HepG2 (cell line): Measurements from ENCODE around the gene CD46. TPM values are rescaled to one million over a fixed set of nuclear protein-coding genes. Genes with fewer than 3 reads are reported as not detected.

Experiments
- BCL3 ChIP-seq: sonication (generic); formaldehyde crosslinking; IDR thresholded peaks from 2 replicates; pipeline ENCODE4 v1.5.1; 2020; ENCODE audit warnings: mild to moderate bottlenecking, missing genetic modification reagents, moderate library complexity
- CBX1 ChIP-seq: IDR thresholded peaks from one replicate; pipeline ENCODE4 v1.6.1; 2016; ENCODE audit warnings: antibody characterized with exemption, low read depth
- FOXC1 ChIP-seq: sonication (generic); formaldehyde crosslinking; IDR thresholded peaks from 2 replicates; pipeline ENCODE4 v1.8.0; 2022; ENCODE audit warnings: mild to moderate bottlenecking, missing genetic modification reagents, borderline replicate concordance
- FOXK1 ChIP-seq: sonication (generic); formaldehyde crosslinking; IDR thresholded peaks from 2 replicates; pipeline ENCODE4 v1.4.0; 2020; ENCODE audit warnings: low read depth, missing genetic modification reagents, borderline replicate concordance
- GPBP1L1 ChIP-seq: sonication (generic); formaldehyde crosslinking; IDR thresholded peaks from 2 replicates; pipeline ENCODE4 v1.5.0; 2020; ENCODE audit warnings: mild to moderate bottlenecking, missing genetic modification reagents
- HNF4G ChIP-seq, 2 experiments: sonication (generic) in 1 of 2; formaldehyde crosslinking in 1 of 2; IDR thresholded peaks; 2 replicates each; pipeline versions ENCODE4 v1.4.0 to v1.6.1; 2011 to 2020; ENCODE audit warnings: borderline replicate concordance in 2 of 2, low read depth in 2 of 2, mild to moderate bottlenecking in 2 of 2, low read length in 1 of 2, missing genetic modification reagents in 1 of 2, moderate library complexity in 1 of 2
- ISL2 ChIP-seq: sonication (generic); formaldehyde crosslinking; IDR thresholded peaks from 2 replicates; pipeline ENCODE4 v1.5.0; 2020; ENCODE audit warnings: missing genetic modification reagents
- JUND ChIP-seq: sonication (generic); formaldehyde crosslinking; IDR thresholded peaks from 2 replicates; pipeline ENCODE4 v1.8.0; 2022; ENCODE audit warnings: mild to moderate bottlenecking, missing genetic modification reagents
- PCBP1 ChIP-seq: fragments of 200-400 bp; formaldehyde crosslinking; IDR thresholded peaks from 2 replicates; pipeline ENCODE4 v1.6.1; 2017; ENCODE audit warnings: mild to moderate bottlenecking, low read depth, low read length, borderline replicate concordance
- PRPF4 ChIP-seq: fragments of 200-400 bp; formaldehyde crosslinking; IDR thresholded peaks from 2 replicates; pipeline ENCODE4 v1.6.1; 2016; ENCODE audit warnings: low read length, low read depth; ENCODE audit not compliant: poor library complexity, severe bottlenecking
- SCMH1 ChIP-seq: sonication (generic); formaldehyde crosslinking; IDR thresholded peaks from 2 replicates; pipeline ENCODE4 v1.9.0; 2021; ENCODE audit warnings: missing genetic modification reagents, mild to moderate bottlenecking, borderline replicate concordance
- SOX6 ChIP-seq, 2 experiments: fragments of 450-650 bp in 1 of 2; sonication (generic) in 1 of 2; formaldehyde crosslinking in 1 of 2; IDR thresholded peaks; 2 replicates each; pipeline versions ENCODE4 v1.4.0 to v1.6.1; 2017 to 2020; ENCODE audit warnings: antibody characterized with exemption in 1 of 2, mild to moderate bottlenecking in 1 of 2, missing genetic modification reagents in 1 of 2
- ZBTB1 ChIP-seq: sonication (generic); formaldehyde crosslinking; IDR thresholded peaks from 2 replicates; pipeline ENCODE4 v1.4.0; 2020; ENCODE audit warnings: missing genetic modification reagents, borderline replicate concordance
- ZFX ChIP-seq: sonication (generic); formaldehyde crosslinking; IDR thresholded peaks from 2 replicates; pipeline ENCODE4 v1.4.0; 2020; ENCODE audit warnings: mild to moderate bottlenecking, low read depth, missing genetic modification reagents, moderate library complexity
- ZMYM2 ChIP-seq: sonication (generic); formaldehyde crosslinking; IDR thresholded peaks from 2 replicates; pipeline ENCODE4 v1.8.0; 2022; ENCODE audit warnings: mild to moderate bottlenecking, missing genetic modification reagents
- ZNF260 ChIP-seq: sonication (generic); formaldehyde crosslinking; IDR thresholded peaks from 2 replicates; pipeline ENCODE4 v1.4.0; 2020; ENCODE audit warnings: missing genetic modification reagents, low read depth, mild to moderate bottlenecking, borderline replicate concordance
- ZNF790 ChIP-seq: sonication (generic); formaldehyde crosslinking; IDR thresholded peaks from 2 replicates; pipeline ENCODE4 v1.8.0; 2022; ENCODE audit warnings: missing genetic modification reagents, mild to moderate bottlenecking, borderline replicate concordance
- ZUFSP ChIP-seq: sonication (generic); formaldehyde crosslinking; IDR thresholded peaks from 2 replicates; pipeline ENCODE4 v1.9.0; 2021; ENCODE audit warnings: missing genetic modification reagents, mild to moderate bottlenecking, borderline replicate concordance
- polyA plus RNA-seq, 8 experiments: library from polyadenylated mRNA; depleted of rRNA in 3 of 8; stranded (reverse) in 7 of 8; unstranded in 1 of 8; fragments of >200 nt; fragmentation: Illumina TruSeq in 4 of 8; extraction: Trizol in 4 of 8; gene quantifications; 2 replicates each; pipeline versions ENCODE4 v1.2.1 to v1.2.3, GENCODE V29; 2011 to 2016; ENCODE audit warnings: low read depth in 4 of 8, missing spikeins in 1 of 8, mixed read lengths in 1 of 8; ENCODE audit not compliant: insufficient read depth in 1 of 8
- total RNA-seq, 5 experiments: library from RNA; depleted of rRNA; stranded (reverse); fragments of >200 nt; fragmentation: Illumina TruSeq; extraction: Trizol; gene quantifications; 2 replicates each; pipeline ENCODE4 v1.2.3, GENCODE V29; 2016; ENCODE audit warnings: low read depth in 1 of 5
- TF ChIP-seq, protein P1 (sequence below), 2 experiments: sonication (generic) in 1 of 2; formaldehyde crosslinking in 1 of 2; IDR thresholded peaks; 2 replicates each; pipeline versions ENCODE4 v1.4.0 to v1.6.1; 2018 to 2020; ENCODE audit warnings: missing genetic modification reagents in 2 of 2, borderline replicate concordance in 1 of 2, low read depth in 1 of 2, mild to moderate bottlenecking in 1 of 2, missing biosample characterization in 1 of 2

The CD46 gene
- total and polyA plus RNA-seq, 2 of the 13 experiments (the other 11 are each of a cell fraction or from before 2014, with no cell fraction given), result 130 to 277 TPM

DNA sequence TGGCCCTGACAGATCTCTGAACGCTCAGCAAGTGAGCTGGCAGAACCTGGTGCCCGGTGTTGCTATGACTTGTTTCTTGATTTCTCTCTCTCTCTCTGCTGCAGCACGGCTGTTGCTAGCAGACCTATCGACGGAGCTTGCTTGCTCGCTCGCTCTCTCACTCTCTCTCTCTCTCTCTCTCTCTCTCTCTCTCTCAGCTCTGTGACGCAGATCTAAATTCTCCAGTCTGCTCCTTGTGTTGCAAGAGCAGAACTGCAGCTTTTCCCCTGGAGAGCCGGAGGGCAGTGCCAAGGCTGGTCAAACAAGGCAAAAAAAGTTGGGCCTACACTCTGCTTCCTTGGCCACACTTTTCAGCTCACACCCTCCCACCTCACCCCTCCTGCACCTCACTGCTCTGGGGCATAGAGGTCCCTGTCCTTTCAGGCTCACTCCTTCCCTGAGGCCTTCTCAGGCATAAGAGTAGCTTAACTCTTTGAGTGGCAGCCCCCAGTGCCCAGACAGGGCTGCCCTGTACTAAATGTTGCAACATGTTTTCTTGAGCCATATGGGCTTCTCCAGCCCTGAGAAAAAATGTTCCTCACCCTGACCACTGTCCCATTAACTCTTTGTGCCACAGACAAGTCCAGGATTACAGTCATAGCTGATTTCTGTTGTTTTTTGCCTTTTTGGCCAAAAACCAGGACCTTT, 72.2 kb downstream of the CD46 start (continued):
- TF ChIP-seq HNF4G (IDR thresholded peaks at IDR 0.05; ENCODE audit: borderline replicate concordance, low read depth, low read length), result no peak
- no peak for TF ChIP-seq HNF4G (CRISPR knock-in tag; IDR thresholded peaks at IDR 0.05; ENCODE audit: borderline replicate concordance, low read depth)
- TF ChIP-seq JUND, result no peak
- TF ChIP-seq SOX6 (IDR thresholded peaks at IDR 0.05), result no peak
- peak; percentile 45 for TF ChIP-seq SOX6 (CRISPR knock-in tag; IDR thresholded peaks at IDR 0.05)
- peak; percentile 46 for TF ChIP-seq ZFX (CRISPR knock-in tag)
- TF ChIP-seq FOXC1, result no peak
- no peak for TF ChIP-seq GPBP1L1 (CRISPR knock-in tag)
- 0 out of 2 replicates have a peak, but pooled peaks have one; percentile 40 for TF ChIP-seq ISL2 (CRISPR knock-in tag)
- TF ChIP-seq ZMYM2 (CRISPR knock-in tag), result no peak
- no peak for TF ChIP-seq ZNF790 (CRISPR knock-in tag)
- TF ChIP-seq SCMH1 (CRISPR knock-in tag), result no peak
- no peak for TF ChIP-seq ZNF260 (CRISPR knock-in tag)
- no peak for TF ChIP-seq BCL3 (CRISPR knock-in tag)
- TF ChIP-seq ZBTB1, result no peak
- TF ChIP-seq PRPF4, result no peak
- TF ChIP-seq, protein P1, sequence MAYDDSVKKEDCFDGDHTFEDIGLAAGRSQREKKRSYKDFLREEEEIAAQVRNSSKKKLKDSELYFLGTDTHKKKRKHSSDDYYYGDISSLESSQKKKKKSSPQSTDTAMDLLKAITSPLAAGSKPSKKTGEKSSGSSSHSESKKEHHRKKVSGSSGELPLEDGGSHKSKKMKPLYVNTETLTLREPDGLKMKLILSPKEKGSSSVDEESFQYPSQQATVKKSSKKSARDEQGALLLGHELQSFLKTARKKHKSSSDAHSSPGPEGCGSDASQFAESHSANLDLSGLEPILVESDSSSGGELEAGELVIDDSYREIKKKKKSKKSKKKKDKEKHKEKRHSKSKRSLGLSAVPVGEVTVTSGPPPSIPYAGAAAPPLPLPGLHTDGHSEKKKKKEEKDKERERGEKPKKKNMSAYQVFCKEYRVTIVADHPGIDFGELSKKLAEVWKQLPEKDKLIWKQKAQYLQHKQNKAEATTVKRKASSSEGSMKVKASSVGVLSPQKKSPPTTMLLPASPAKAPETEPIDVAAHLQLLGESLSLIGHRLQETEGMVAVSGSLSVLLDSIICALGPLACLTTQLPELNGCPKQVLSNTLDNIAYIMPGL (CRISPR knock-in tag; IDR thresholded peaks at IDR 0.05; ENCODE audit: borderline replicate concordance in 1 of 2, low read depth in 1 of 2), result peak; percentile 76 to 78; a peak in 3 of 4 replicates
- peak; percentile 94; the same call in 1 of the 2 replicates for TF ChIP-seq PCBP1
- TF ChIP-seq FOXK1 (CRISPR knock-in tag), result 0 out of 2 replicates have a peak, but pooled peaks have one; percentile 21
- TF ChIP-seq CBX1, result no peak
- no peak for TF ChIP-seq ZUFSP (CRISPR knock-in tag)
